Panc1 (cell line): ENCODE results near the gene ARHGAP6. TPM values are rescaled to one million over a fixed set of nuclear protein-coding genes. Genes with fewer than 3 reads are reported as not detected.

ENCODE experiments used
- ATAC-seq: fragments of 200-7000 bp; cut with Tn5 transposase; 2 replicates; pipeline ENCODE4 v1.9.1; 2020; ENCODE audit warnings: mild to moderate bottlenecking, moderate library complexity
- BruUV-seq: library from RNA; stranded (reverse); fragments of 400-500 nt; replicated peaks from 2 replicates; lab custom pipeline; 2021; lab: Mats Ljungman, UMichigan
- CTCF ChIA-PET: fragments of 300-600 bp; sonication (Branson Sonifier 250); formaldehyde crosslinking; loops from one replicate; lab custom pipeline; 2022; ENCODE audit warnings: antibody characterized with exemption; lab: Charles Lee
- POLR2A ChIA-PET: fragments of 300-600 bp; sonication (Branson Sonifier 250); formaldehyde crosslinking; loops from one replicate; lab custom pipeline; 2022; ENCODE audit warnings: antibody characterized with exemption; lab: Charles Lee
- DNase-seq: peaks from one replicate; pipeline ENCODE4 v3.0.0-alpha.2; 2010; ENCODE audit warnings: low read depth, low spot score
- H3K27ac ChIP-seq: 2 replicates; pipeline ENCODE4 v1.5.1; 2011; ENCODE audit warnings: mild to moderate bottlenecking, low read length, inconsistent platforms
- H3K27me3 ChIP-seq: fragments of 200-500 bp; sonication (Bioruptor generic); 2 replicates; pipeline ENCODE4 v1.6.0; 2014; ENCODE audit warnings: low read length, inconsistent platforms; ENCODE audit not compliant: control insufficient read depth, insufficient read depth
- H3K36me3 ChIP-seq: fragments of 200-500 bp; sonication (Bioruptor generic); 2 replicates; pipeline ENCODE4 v1.5.1; 2014; ENCODE audit warnings: inconsistent platforms, mild to moderate bottlenecking, low read length, moderate library complexity; ENCODE audit not compliant: control insufficient read depth, insufficient read depth
- H3K4me1 ChIP-seq: 2 replicates; pipeline ENCODE4 v1.5.1; 2011; ENCODE audit warnings: inconsistent platforms, mild to moderate bottlenecking, low read length, moderate library complexity; ENCODE audit not compliant: control insufficient read depth, insufficient read depth
- H3K4me3 ChIP-seq, 2 experiments: 2 replicates each; pipeline ENCODE4 v1.5.1; 2011 to 2012; ENCODE audit warnings: low read depth in 2 of 2, low read length in 2 of 2, mild to moderate bottlenecking in 2 of 2, inconsistent platforms in 1 of 2, moderate library complexity in 1 of 2
- H3K9me3 ChIP-seq: fragments of 200-500 bp; sonication (Bioruptor generic); 2 replicates; pipeline ENCODE4 v1.5.1; 2014; ENCODE audit warnings: low read depth, mild to moderate bottlenecking, inconsistent platforms, low read length, moderate library complexity; ENCODE audit not compliant: control insufficient read depth, insufficient read depth
- CTCF ChIP-seq: fragments of 450-650 bp; IDR thresholded peaks from 2 replicates; pipeline ENCODE4 v1.5.1; 2017; ENCODE audit warnings: mild to moderate bottlenecking
- POLR2AphosphoS5 ChIP-seq: IDR thresholded peaks from 2 replicates; pipeline ENCODE4 v1.6.1; 2012; ENCODE audit warnings: mild to moderate bottlenecking, low read depth, low read length, moderate library complexity
- REST ChIP-seq, 2 experiments: IDR thresholded peaks; 2 replicates each; pipeline ENCODE4 v1.6.1; 2011 to 2012; ENCODE audit warnings: low read depth in 2 of 2, control low read depth in 1 of 2, low read length in 1 of 2, mild to moderate bottlenecking in 1 of 2, moderate library complexity in 1 of 2; ENCODE audit not compliant: insufficient read depth in 1 of 2
- SIN3A ChIP-seq: IDR thresholded peaks from 2 replicates; pipeline ENCODE4 v1.6.1; 2012; ENCODE audit warnings: low read depth, mild to moderate bottlenecking, low read length, moderate library complexity, borderline replicate concordance; ENCODE audit not compliant: insufficient read depth
- TCF7L2 ChIP-seq: IDR thresholded peaks from 2 replicates; pipeline ENCODE4 v1.6.1; 2011; ENCODE audit warnings: mild to moderate bottlenecking, low read depth, low read length, inconsistent platforms
- in situ Hi-C: cut with HindIII; loops from 2 replicates; pipeline ENCODE4 v1.10.0; 2016; ENCODE audit warnings: low sequenced_read_pairs, low pct_unique_long_range_greater_than_20kb
- intact Hi-C: fragments of 100-400 bp; cut with micrococcal nuclease; formaldehyde crosslinking; loops from one replicate; pipeline ENCODE4 v1.10.0; 2022; ENCODE audit not compliant: unreplicated experiment
- total RNA-seq: library from RNA; stranded (reverse); gene quantifications from one replicate; pipeline ENCODE4 v1.2.1, GENCODE V29; 2021; ENCODE audit not compliant: unreplicated experiment

The ARHGAP6 gene
- total RNA-seq, 1 experiment from 2014 or later: 0.13 TPM

- Histone ChIP-seq H3K27ac (no peak overlapping the region), H3K27me3 (no peaks in the 10 kb centered on the region), H3K36me3 (no peaks in the 10 kb centered on the region), H3K9me3 (no peaks in the 10 kb centered on the region), H3K4me1 (no peaks in the 10 kb centered on the region), H3K4me3 (no peak overlapping the region)
- ChIA-PET POLR2A (no interaction called here), CTCF (no interaction called here)
- no peak for DNase-seq
- intact Hi-C loops (no loop called here), in situ Hi-C loops (no loop called here)
- TF ChIP-seq POLR2AphosphoS5 (no peak), CTCF (no peak), TCF7L2 (no peak), REST (IDR thresholded peaks at IDR 0.05; ENCODE audit: insufficient read depth in 1 of 2, low read depth in 2 of 2, low read length in 1 of 2) (no peak), SIN3A (no peak)
- no TSS peak for BruUV-seq
- no peak for ATAC-seq
Measured at GRCh38 chrX:11189097-11189496, 476.6 kb downstream of the ARHGAP6 start.

- intact Hi-C loops (no loop called here), in situ Hi-C loops (no loop called here)
- Histone ChIP-seq H3K27me3 (no peaks in the 10 kb centered on the region), H3K4me3 (no peak overlapping the region), H3K9me3 (no peaks in the 10 kb centered on the region), H3K4me1 (no peaks in the 10 kb centered on the region), H3K36me3 (no peaks in the 10 kb centered on the region), H3K27ac (no peak overlapping the region)
- CTCF ChIA-PET: no interaction called here
- ATAC-seq (no peak), DNase-seq (no peak)
- no peak for TF ChIP-seq SIN3A
- TF ChIP-seq TCF7L2: no peak
- TF ChIP-seq REST (IDR thresholded peaks at IDR 0.05; ENCODE audit: insufficient read depth in 1 of 2, low read depth in 2 of 2, low read length in 1 of 2): no peak
- TF ChIP-seq POLR2AphosphoS5: no peak
- no peak for TF ChIP-seq CTCF
- no TSS peak for BruUV-seq
- POLR2A ChIA-PET: no interaction called here
Measured at GRCh38 chrX:11188664-11189063, 477.1 kb downstream of the ARHGAP6 start.
